ENCODE results near the gene MATN1. TPM values are rescaled to one million over a fixed set of nuclear protein-coding genes. Genes with fewer than 3 reads are reported as not detected.

Gene MATN1
- polyA plus RNA-seq, 3 donors from 2014 or later: not detected

Other genes with a start within 250 kb of the MATN1 start
- 100 to 1,000 TPM; 464 to 744 (median 541) TPM for gene LAPTM5, start 34.2 kb upstream of the MATN1 start, polyA plus RNA-seq
- gene SDC3, start 185.2 kb upstream of the MATN1 start, polyA plus RNA-seq: not detected